ENCODE data around the gene RIMKLA.

The RIMKLA gene

GRCh38 chr1:42379794-42380585, 602 bp upstream of the RIMKLA start:
- peak; percentile 61 to 92 (median 86) for DNase-seq

- DNase-seq = no peak
Measured at GRCh38 chr1:42381280-42381673, 685 bp downstream of the RIMKLA start.

GRCh38 chr1:42385283-42385682, 4.7 kb downstream of the RIMKLA start:
- DNase-seq = no peak

GRCh38 chr1:42386051-42386450, 5.5 kb downstream of the RIMKLA start:
- no peak for DNase-seq

GRCh38 chr1:42392255-42392654, 11.7 kb downstream of the RIMKLA start:
- peak; percentile 53 to 87 (median 64) for DNase-seq

- DNase-seq = no peak
Measured at GRCh38 chr1:42392967-42393848, 12.6 kb downstream of the RIMKLA start.

- no peak for DNase-seq
Measured at GRCh38 chr1:42399315-42400100, 18.9 kb downstream of the RIMKLA start.

GRCh38 chr1:42403880-42404400, 23.3 kb downstream of the RIMKLA start:
- DNase-seq = no peak

GRCh38 chr1:42414551-42415496, 34.2 kb downstream of the RIMKLA start:
- DNase-seq = peak in 1 of 3 experiments; percentile 48

GRCh38 chr1:42417166-42417565, 36.6 kb downstream of the RIMKLA start:
- no peak for DNase-seq

- no peak for DNase-seq
Measured at GRCh38 chr1:42418516-42418915, 37.9 kb downstream of the RIMKLA start.

- peak in 2 of 3 experiments; percentile 7 to 23 for DNase-seq
Measured at GRCh38 chr1:42419126-42419821, 38.7 kb downstream of the RIMKLA start.

GRCh38 chr1:42420121-42420520, 39.5 kb downstream of the RIMKLA start:
- no peak for DNase-seq

- peak; percentile 90 to 97 (median 96) for DNase-seq
Measured at GRCh38 chr1:42420911-42421585, 40.5 kb downstream of the RIMKLA start.

GRCh38 chr1:42422737-42423136, 42.1 kb downstream of the RIMKLA start:
- peak; percentile 6 to 85 (median 65) for DNase-seq

GRCh38 chr1:42423681-42424080, 43.1 kb downstream of the RIMKLA start:
- DNase-seq = peak; percentile 15 to 97 (median 46)

GRCh38 chr1:42424201-42424600, 43.6 kb downstream of the RIMKLA start:
- no peak for DNase-seq

- DNase-seq = no peak
Measured at GRCh38 chr1:42427240-42427639, 46.6 kb downstream of the RIMKLA start.

GRCh38 chr1:42429603-42430002, 49.0 kb downstream of the RIMKLA start:
- no peak for DNase-seq

Measured in NCI-H1417 (cell line).